IMR-90 (cell line): ENCODE results near the gene ABCC3. TPM values are rescaled to one million over a fixed set of nuclear protein-coding genes. Genes with fewer than 3 reads are reported as not detected.
A peak's percentile ranks its signal among the peaks of the same experiment; 100 is the strongest.

Experiments
- ATAC-seq: fragments of 200-7000 bp; cut with Tn5 transposase; 2 replicates; pipeline ENCODE4 v1.9.1; 2020; ENCODE audit warnings: low read depth, mild to moderate bottlenecking, moderate library complexity
- BruUV-seq: library from RNA; stranded (reverse); fragments of 400-500 nt; replicated peaks from 2 replicates; lab custom pipeline; 2021; lab: Mats Ljungman, UMichigan
- CTCF ChIA-PET: fragments of 300-600 bp; formaldehyde crosslinking; extraction: SDS; loops from one replicate; lab custom pipeline; 2021; ENCODE audit warnings: antibody characterized with exemption; lab: Yijun Ruan, JAX
- POLR2A ChIA-PET: fragments of 300-600 bp; sonication (Branson Sonifier 250); formaldehyde crosslinking; loops from one replicate; lab custom pipeline; 2022; ENCODE audit warnings: antibody characterized with exemption; ENCODE audit not compliant: unreplicated experiment; lab: Charles Lee
- DNase-seq: peaks from one replicate; pipeline ENCODE4 v3.0.0; 2013
- H2AFZ ChIP-seq: replicated peaks from 2 replicates; pipeline ENCODE3; 2013; ENCODE audit warnings: low read length, mild to moderate bottlenecking; ENCODE audit not compliant: poor library complexity
- H2AK5ac ChIP-seq: 2 replicates; pipeline ENCODE4 v1.6.1; 2013; ENCODE audit warnings: low read depth, low read length, inconsistent platforms
- H2AK9ac ChIP-seq: replicated peaks from 2 replicates; pipeline ENCODE3; 2013; ENCODE audit warnings: mild to moderate bottlenecking, low read depth, low read length, moderate library complexity; ENCODE audit not compliant: poor library complexity
- H2BK120ac ChIP-seq: 2 replicates; pipeline ENCODE4 v1.6.1; 2013; ENCODE audit warnings: low read depth, low read length, inconsistent platforms
- H2BK15ac ChIP-seq: 3 replicates; pipeline ENCODE4 v1.6.1; 2013; ENCODE audit warnings: low read depth, low read length, inconsistent platforms
- H2BK20ac ChIP-seq: 2 replicates; pipeline ENCODE4 v1.6.1; 2013; ENCODE audit warnings: low read depth, mild to moderate bottlenecking, inconsistent platforms, low read length, moderate library complexity
- H2BK5ac ChIP-seq: 2 replicates; pipeline ENCODE4 v1.6.1; 2013; ENCODE audit warnings: mild to moderate bottlenecking, low read depth, low read length, inconsistent platforms; ENCODE audit not compliant: poor library complexity, severe bottlenecking
- H3K14ac ChIP-seq: replicated peaks from 2 replicates; pipeline ENCODE4 v1.6.1; 2013; ENCODE audit warnings: low read depth, low read length, inconsistent platforms
- H3K18ac ChIP-seq: 2 replicates; pipeline ENCODE4 v1.6.1; 2013; ENCODE audit warnings: low read depth, low read length, control low read depth
- H3K23ac ChIP-seq: 2 replicates; pipeline ENCODE4 v1.6.1; 2013; ENCODE audit warnings: low read depth, low read length, inconsistent platforms
- H3K27ac ChIP-seq: 2 replicates; pipeline ENCODE4 v1.5.1; 2013; ENCODE audit warnings: mild to moderate bottlenecking, control low read depth, low read length; ENCODE audit not compliant: insufficient read depth
- H3K27me3 ChIP-seq: 2 replicates; pipeline ENCODE4 v1.6.1; 2013; ENCODE audit warnings: low read length; ENCODE audit not compliant: control insufficient read depth, insufficient read depth
- H3K36me3 ChIP-seq: 2 replicates; pipeline ENCODE4 v1.6.1; 2013; ENCODE audit warnings: low read length, mixed read lengths; ENCODE audit not compliant: control insufficient read depth, insufficient read depth
- H3K4ac ChIP-seq: 2 replicates; pipeline ENCODE4 v1.6.1; 2013; ENCODE audit warnings: low read depth, low read length, inconsistent platforms
- H3K4me1 ChIP-seq: 2 replicates; pipeline ENCODE4 v1.6.1; 2013; ENCODE audit warnings: low read length, mixed read lengths; ENCODE audit not compliant: control insufficient read depth, insufficient read depth
- H3K4me2 ChIP-seq: 2 replicates; pipeline ENCODE4 v1.6.1; 2013; ENCODE audit warnings: low read depth, mild to moderate bottlenecking, control low read depth, low read length, moderate library complexity
- H3K4me3 ChIP-seq: 2 replicates; pipeline ENCODE4 v1.5.1; 2013; ENCODE audit warnings: low read depth, mild to moderate bottlenecking, control low read depth, low read length, moderate library complexity; ENCODE audit not compliant: insufficient read depth
- H3K56ac ChIP-seq: 2 replicates; pipeline ENCODE4 v1.6.1; 2013; ENCODE audit warnings: low read length, inconsistent platforms; ENCODE audit not compliant: insufficient read depth; ENCODE audit errors: extremely low read depth
- H3K79me1 ChIP-seq, 2 experiments: 2 replicates each; pipeline ENCODE4 v1.6.1; 2013; ENCODE audit warnings: low read length in 2 of 2, inconsistent platforms in 1 of 2, low read depth in 1 of 2
- H3K9ac ChIP-seq: 2 replicates; pipeline ENCODE4 v1.6.1; 2013; ENCODE audit warnings: low read depth, low read length, control low read depth
- H3K9me1 ChIP-seq: 2 replicates; pipeline ENCODE4 v1.6.1; 2013; ENCODE audit warnings: low read length, inconsistent platforms; ENCODE audit not compliant: insufficient read depth
- H3K9me3 ChIP-seq: 2 replicates; pipeline ENCODE4 v1.6.1; 2013; ENCODE audit warnings: low read length; ENCODE audit not compliant: control insufficient read depth, insufficient read depth
- H4K20me1 ChIP-seq: 2 replicates; pipeline ENCODE4 v1.6.1; 2013; ENCODE audit warnings: low read length, inconsistent platforms; ENCODE audit not compliant: insufficient read depth
- H4K5ac ChIP-seq: 2 replicates; pipeline ENCODE4 v1.6.1; 2013; ENCODE audit warnings: mild to moderate bottlenecking, low read depth, low read length, control low read depth
- H4K8ac ChIP-seq, 2 experiments: 2 replicates each; pipeline ENCODE4 v1.6.1; 2013; ENCODE audit warnings: low read depth in 2 of 2, low read length in 2 of 2, control low read depth in 1 of 2, inconsistent platforms in 1 of 2
- H4K91ac ChIP-seq: 2 replicates; pipeline ENCODE4 v1.6.1; 2013; ENCODE audit warnings: low read depth, low read length, inconsistent platforms; ENCODE audit not compliant: insufficient read depth
- MAFK ChIP-seq: IDR thresholded peaks from 2 replicates; pipeline ENCODE4 v1.6.1; 2012; ENCODE audit warnings: low read depth, low read length, improper control_type of control experiment
- MAZ ChIP-seq: IDR thresholded peaks from 2 replicates; pipeline ENCODE4 v1.6.1; 2012; ENCODE audit warnings: low read depth, mild to moderate bottlenecking, low read length, improper control_type of control experiment, moderate library complexity, borderline replicate concordance
- MXI1 ChIP-seq: IDR thresholded peaks from 2 replicates; pipeline ENCODE4 v1.6.1; 2012; ENCODE audit warnings: low read depth, mild to moderate bottlenecking, low read length, moderate library complexity, borderline replicate concordance
- POLR2A ChIP-seq: IDR thresholded peaks from 2 replicates; pipeline ENCODE4 v1.6.1; 2012; ENCODE audit warnings: mild to moderate bottlenecking, low read depth, low read length
- RFX5 ChIP-seq: IDR thresholded peaks from 2 replicates; pipeline ENCODE4 v1.8.0; 2012; ENCODE audit warnings: low read depth, mild to moderate bottlenecking, low read length, moderate library complexity
- WGBS, 2 experiments: methylation state at CpG; one replicate each; pipeline versions ENCODE4 v1.1.5 to v1.1.7; 2013; ENCODE audit warnings: missing lambda C conversion rate in 2 of 2; ENCODE audit not compliant: insufficient read length in 1 of 2; ENCODE audit errors: extremely low coverage in 2 of 2; 5-methylcytosine and 5-hydroxymethylcytosine counted together
- dilution Hi-C: fragments of 300-500 bp; cut with HindIII; formaldehyde crosslinking; loops from one replicate; pipeline ENCODE4 v1.14.3; 2018; ENCODE audit warnings: low sequenced_read_pairs; ENCODE audit not compliant: unreplicated experiment
- in situ Hi-C: fragments of 300-500 bp; cut with MboI; formaldehyde crosslinking; loops from 3 replicates; pipeline ENCODE4 v1.14.3; 2019; ENCODE audit warnings: low sequenced_read_pairs, inconsistent platforms, mixed read lengths
- intact Hi-C: fragments of 100-400 bp; cut with micrococcal nuclease; formaldehyde crosslinking; loops from 2 replicates; pipeline ENCODE4 v1.10.0; 2022
- polyA plus RNA-seq, 3 experiments: library from polyadenylated mRNA; depleted of rRNA; stranded (reverse); fragments of >200 nt; gene quantifications; 2 replicates each; pipeline ENCODE4 v1.2.3, GENCODE V29; 2012; ENCODE audit warnings: low replicate concordance in 1 of 3
- total RNA-seq: library from RNA; depleted of rRNA; stranded (reverse); fragments of >200 nt; gene quantifications from 2 replicates; pipeline ENCODE4 v1.2.3, GENCODE V29; 2012

ABCC3 gene
- total and polyA plus RNA-seq, 2 of the 4 experiments (the other 2 are of a cell fraction) = 3.2 to 6.6 TPM

DNA sequence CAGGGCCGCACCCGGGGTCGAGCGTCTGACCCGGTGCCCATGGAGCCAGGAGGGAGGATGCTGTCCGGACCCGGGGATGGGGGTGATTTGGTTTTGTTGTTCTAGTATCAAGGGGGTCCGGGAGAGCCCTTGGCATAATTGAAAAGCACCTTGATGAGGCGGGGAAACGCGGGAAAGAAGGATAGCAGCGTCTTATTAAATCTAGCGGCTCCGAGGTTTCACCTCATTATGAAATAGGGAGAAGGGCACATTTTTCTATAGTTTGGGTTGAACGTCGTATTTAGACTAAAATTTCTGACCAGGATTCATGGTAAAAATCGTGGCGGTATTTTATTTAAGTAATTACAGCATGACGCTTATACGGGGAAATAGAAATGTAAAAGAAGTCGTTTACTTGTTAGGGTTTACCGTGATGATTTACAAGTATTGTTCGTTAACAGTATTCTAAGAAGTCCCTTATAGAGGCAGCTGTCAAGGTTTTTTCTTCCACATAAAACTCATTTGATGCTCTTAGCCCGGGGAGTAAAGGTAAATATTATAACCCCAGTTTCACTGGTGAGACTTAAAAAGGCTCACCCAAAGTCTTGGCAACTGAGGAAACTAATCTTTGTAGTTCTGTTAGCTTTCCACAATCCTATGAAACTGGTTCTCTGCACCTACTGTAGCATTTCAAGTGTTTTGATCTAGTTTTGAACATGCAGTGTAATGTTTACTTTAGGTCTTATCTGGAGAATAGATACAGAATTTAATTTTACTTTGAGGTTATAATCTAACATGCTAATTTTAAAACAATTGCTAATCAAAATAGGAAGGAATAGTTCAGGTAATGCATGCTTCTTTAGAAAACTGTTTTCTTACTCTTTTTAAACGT is 85.5 kb downstream of the ABCC3 start (continued):
- TF ChIP-seq POLR2A = no peak
- no peak for TF ChIP-seq MAZ
- TF ChIP-seq MXI1 = no peak

DNA sequence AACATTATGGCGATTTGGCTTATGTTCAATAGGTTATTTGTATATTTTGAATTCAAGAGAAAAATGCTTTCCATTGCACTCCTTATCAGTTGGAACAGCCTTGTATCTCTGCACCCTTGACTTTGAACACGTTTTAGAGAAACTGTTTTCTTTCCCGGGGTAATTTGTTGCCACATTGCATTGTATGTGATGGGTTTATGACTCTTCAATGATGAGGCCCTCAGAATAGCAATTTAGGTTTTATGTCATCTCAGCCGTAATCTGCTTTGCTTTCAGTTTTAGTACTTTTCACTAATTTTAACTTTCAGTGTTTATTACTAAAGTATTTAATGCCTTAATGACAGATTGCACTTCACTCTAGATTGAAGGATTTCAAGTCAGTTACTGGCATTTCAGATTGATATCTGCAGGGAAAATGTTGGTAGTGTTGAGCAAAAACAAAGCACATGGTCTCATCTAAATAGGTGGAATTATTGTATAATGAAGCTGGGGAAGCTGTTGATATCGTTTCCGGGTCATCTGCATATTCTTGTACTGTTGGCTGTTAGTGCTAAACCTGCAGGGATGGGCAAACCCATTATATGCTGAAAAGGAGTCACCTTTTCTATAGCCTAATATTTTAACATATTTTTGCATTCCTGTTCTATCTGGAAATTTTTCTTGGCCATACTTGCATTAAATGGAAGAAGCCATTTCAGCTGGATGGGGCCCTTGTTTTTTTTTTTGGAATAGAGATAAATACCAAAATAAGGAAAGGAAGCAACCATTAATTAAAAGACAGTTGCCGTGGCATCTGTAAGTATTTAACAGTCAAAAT is 86.7 kb downstream of the ABCC3 start:
- H3K9me3 ChIP-seq = no peaks in the 10 kb centered on the region
- CTCF ChIA-PET = interaction anchor here (0.6 kb wide), 1 partner anchor 436 kb away, joined by 5 read pairs; no protein-coding TSS in a partner anchor
- no peaks in the 10 kb centered on the region for H3K4me1 ChIP-seq
- H3K27me3 ChIP-seq = no peaks in the 10 kb centered on the region
- H3K18ac ChIP-seq = no peak overlapping the region
- H4K5ac ChIP-seq = no peak overlapping the region
- H3K27ac ChIP-seq = no peak overlapping the region
- peaks cover 0 to 18% of the 10 kb centered on the region in 2 experiments; a peak in 2 of 4 replicates for H3K79me1 ChIP-seq
- H3K4me2 ChIP-seq = peak overlapping the region; percentile 100
- DNase-seq (no peak), ATAC-seq (no peak)
- dilution Hi-C loops (no loop called here), in situ Hi-C loops (no loop called here), intact Hi-C loops (no loop called here)
- WGBS, 2 experiments = no CpG with 5 or more reads among the region's 7 CpGs
- H2AK9ac ChIP-seq = no peak overlapping the region
- peak overlapping the region; percentile 18 for H2BK5ac ChIP-seq
- no peak overlapping the region for H2BK15ac ChIP-seq
- no peak overlapping the region for H4K8ac ChIP-seq
- no peak overlapping the region for H4K91ac ChIP-seq
- 0 out of 2 replicates have a peak, but pooled peaks cover 2% of the 10 kb centered on the region for H3K36me3 ChIP-seq
- H2AFZ ChIP-seq = no peak overlapping the region
- H3K4ac ChIP-seq = no peak overlapping the region
- no peak overlapping the region for H2AK5ac ChIP-seq
- peaks cover 6% of the 10 kb centered on the region for H3K9me1 ChIP-seq
- H4K20me1 ChIP-seq = peaks cover 65% of the 10 kb centered on the region
- peak overlapping the region; percentile 79 for H3K4me3 ChIP-seq
- H3K9ac ChIP-seq = peak overlapping the region; percentile 80; the same call in 1 of the 2 replicates
- no peak overlapping the region for H2BK120ac ChIP-seq
- 0 out of 2 replicates have a peak overlapping the region, but pooled peaks have one; percentile 5 for H3K14ac ChIP-seq
- peak overlapping the region; percentile 9; the same call in 1 of the 2 replicates for H3K56ac ChIP-seq
- BruUV-seq = no TSS peak
- H2BK20ac ChIP-seq = no peak overlapping the region
- POLR2A ChIA-PET = no interaction called here
- TF ChIP-seq RFX5 (no peak), MAFK (peak; percentile 15; the same call in 1 of the 2 replicates)
- H3K23ac ChIP-seq = peak overlapping the region; percentile 34; the same call in 1 of the 2 replicates
